ELF-1 (cell line): ENCODE data around the gene PVR.
"Not testable (repeated sequence)": the region's sequence is repeated elsewhere in the genome, so short reads cannot be mapped to it uniquely, and the experiment has no call there.

ENCODE experiments used
- DNase-seq: peaks from one replicate; pipeline ENCODE4 v3.0.0-alpha.2; 2016; ENCODE audit warnings: low read depth, low spot score

The PVR gene

GRCh38 chr19:44671400-44671799 is 27.7 kb downstream of the PVR start, which contains the start of gene CEACAM19:
CEACAM19 (plus strand) TSS chr19:44671482; CDS start chr19:44671932, 450 bp downstream.
- no peak for DNase-seq

DNA sequence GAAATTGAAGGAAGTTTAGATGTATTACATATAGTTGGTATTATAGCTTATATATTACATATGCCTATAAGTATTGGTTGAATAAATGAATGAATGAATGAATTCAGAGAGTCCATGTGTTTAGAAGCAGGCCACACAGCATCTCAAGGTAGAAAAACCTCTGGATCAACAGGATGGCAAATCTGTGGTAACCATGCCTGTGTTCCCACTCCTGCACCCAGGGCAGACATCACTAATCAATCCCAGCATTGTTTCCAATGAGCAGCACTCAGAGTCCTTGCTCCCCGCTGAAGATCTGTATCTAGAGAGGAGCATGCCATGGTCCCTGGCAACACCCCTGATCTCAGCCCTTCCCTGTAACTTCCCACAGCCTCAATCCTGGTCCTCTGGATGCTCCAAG is 28.5 kb downstream of the PVR start:
- no peak for DNase-seq

DNA sequence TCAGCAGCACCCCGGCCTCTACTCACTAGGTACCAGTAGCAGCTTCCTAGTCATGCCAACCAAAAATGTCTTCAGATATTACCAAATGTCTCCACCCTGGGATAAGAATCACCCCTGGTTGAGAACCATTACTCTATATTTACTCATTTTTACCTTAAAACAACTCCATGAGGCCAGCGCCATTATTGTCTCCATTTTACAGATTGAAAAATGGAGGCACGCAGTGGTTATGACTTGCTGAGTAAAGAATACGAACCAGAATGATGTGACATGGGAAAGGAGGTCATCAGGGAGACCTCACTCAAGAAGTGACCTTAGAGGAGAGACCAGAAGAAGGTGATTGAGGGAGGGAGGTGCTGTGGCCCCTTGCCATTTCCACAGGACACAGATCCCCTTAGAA is 29.8 kb downstream of the PVR start:
- DNase-seq: no peak

GRCh38 chr19:44675521-44675920 is 31.8 kb downstream of the PVR start:
- no peak for DNase-seq

DNA sequence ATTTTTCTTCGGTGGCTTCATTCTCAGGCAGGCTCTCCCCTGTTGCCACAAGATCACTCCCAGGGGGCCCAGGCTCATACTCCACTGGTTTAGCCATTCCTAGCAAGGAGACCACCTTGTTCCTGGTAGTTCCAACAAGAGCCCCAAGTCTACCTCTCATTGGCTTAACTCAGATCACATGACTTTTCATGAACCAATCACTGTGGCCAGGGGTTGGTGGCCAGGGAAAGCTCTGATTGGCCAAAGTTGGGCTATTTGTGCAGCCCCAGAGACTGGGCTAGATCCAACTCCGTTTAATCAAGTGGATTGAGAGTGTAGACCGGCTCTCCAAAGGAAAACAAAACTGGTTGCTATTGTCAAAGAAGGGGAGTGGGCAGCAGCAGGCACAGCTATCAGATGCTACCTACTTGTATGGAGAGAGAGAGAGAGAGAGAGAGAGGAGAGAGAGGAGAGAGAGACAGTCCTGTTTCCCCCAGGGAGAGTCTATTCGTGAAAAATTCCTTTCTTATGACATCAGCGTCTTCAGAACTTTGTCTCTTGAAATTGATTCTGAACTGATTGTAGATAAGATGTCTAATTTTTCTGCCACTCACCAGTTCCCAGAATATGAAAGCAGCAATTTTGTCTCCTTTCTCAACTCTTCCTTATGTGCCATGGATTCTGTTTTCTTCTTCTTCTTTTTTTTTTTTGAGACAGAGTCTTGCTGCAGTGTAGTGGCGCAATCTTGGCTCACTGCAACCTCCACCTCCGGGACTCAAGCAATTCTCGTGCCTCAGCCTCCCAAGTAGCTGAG is 33.5 kb downstream of the PVR start:
- peak; percentile 82 for DNase-seq

- DNase-seq: no peak
These were observed 36.8 kb downstream of the PVR start for GRCh38 chr19:44680536-44680935.

DNA sequence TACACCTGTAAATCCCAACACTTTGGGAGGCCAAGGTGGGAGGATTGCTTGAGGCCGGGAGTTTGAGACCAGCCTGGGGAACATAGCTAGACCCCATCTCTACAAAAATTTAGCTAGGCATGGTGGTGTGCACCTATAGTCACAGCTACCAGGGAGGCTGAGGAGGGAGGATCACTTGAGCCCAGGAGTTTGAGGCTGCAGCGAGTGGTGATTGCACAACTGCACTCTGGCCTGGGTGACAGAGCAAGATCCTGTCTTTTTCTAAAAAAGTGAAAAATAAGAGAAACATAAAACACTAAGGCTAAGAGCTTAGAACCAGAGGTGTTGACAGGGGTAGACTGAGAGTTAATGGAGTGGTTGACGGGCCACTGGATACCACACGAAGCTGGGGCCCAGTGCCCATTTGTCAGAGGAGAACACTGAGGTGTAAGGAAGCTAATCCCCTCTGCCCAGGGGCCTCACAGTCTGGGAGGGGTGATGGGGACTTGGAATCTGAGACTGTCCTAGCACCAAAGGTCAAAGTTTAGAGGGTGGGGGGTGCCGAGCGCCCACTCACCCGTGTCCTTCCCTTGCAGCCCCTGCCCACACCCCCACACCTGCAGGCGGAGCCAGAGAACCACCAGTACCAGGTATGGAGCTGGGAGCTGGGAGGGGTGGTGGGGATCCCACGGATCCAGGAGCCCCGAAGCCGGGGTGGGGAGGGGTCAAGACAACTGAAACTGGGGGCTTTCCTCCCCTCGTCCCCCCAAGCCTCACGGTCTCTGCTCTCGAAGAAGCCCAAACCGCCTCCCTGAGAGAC is 38.5 kb downstream of the PVR start:
- DNase-seq: no peak

DNA sequence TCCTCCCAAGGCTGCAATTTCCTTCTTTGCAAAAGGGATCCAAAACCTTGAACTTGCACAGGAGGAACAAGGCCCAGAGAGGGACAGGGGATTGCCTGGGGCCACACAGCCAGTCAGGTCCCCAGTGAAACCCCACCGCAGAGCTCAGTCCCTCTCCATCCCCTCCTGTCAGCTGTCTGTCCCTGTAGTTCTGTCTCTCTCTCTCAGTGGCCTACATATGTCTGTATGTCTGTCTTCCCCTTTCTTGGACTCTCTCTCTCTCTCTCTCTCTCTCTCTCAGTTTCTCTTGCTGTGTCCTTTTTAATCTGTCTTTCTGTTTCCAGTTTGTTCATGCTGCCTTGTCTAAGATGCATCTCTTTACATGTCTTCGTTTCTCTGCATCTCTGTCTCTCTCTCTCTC is 39.1 kb downstream of the PVR start:
- no peak for DNase-seq

DNA sequence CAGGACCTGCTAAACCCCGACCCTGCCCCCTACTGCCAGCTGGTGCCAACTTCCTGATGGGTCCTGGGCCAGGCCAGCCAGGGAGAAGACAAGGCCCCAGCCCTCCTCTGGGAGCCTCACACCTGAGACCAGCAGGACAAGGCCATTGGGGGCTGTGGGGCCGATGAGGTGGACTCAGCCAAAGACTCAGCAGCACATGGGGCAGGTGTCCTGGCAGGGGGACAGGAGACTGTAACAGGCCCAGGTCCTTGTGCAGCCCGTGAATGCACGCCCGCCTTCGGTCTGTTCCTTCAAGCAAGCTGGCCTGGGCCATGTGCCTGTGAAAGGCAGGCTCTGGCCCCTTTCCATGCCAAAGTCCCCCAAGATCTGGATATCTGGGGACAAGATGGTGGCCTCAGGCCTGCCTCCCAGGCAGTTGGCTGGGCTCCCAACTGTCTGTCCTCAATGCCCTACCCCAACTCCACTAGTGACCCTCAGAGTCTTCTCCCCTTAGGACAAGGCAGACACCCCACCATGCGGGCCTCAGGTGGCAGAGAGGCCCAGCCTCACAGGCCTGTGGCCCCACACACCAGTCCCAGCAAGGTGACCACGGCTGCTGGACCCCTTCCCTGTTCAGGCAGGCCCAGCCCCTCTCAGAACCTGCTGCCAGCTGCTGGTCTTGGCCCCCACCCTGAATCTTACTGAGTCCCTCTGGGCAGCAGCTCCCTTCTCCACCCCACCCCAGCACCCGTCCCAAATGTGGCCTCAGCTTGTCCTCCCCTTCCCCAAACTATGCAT is 39.9 kb downstream of the PVR start:
- no peak for DNase-seq

DNA sequence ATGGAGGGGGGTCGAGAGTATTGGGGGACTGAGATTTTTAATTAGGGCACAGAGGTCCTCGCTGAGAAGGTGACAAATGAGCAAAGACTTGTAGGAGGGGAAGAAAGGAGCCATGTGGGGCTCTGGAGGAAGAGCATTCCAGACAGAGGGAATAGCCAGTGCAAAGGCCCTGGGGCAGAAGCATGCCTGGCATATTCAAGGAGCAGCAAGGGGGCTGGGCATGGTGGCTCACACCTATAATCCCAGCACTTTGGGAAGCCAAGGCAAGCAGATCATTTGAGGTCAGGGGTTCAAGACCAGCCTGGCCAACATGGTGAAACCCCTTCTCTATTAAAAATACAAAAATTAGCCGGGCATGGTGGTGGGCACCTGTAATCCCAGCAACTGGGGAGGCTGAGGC is 40.7 kb downstream of the PVR start:
- DNase-seq: not testable (repeated sequence)

- peak; percentile 83 for DNase-seq
These were observed 41.5 kb downstream of the PVR start for GRCh38 chr19:44684892-44685863.

- no peak for DNase-seq
These were observed 42.2 kb downstream of the PVR start for GRCh38 chr19:44685877-44686276.

DNA sequence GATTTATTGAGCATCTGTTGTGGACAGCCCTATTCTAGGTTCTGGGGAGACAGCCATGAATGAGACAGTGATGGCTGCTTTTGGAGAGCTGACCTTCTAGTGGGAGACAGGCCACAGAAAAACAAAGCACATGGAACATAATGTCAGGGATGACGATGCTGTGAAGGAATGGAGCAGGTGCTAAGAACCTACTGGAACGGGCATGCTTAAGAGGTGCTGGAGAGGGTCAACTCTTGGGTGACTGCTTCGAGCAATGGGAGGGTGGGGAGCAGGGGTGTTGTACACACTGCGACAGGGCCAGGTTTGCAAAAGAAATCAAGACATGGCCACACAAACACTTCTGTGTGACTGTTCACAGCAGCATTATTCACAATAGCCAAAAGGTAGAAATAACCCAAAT is 43.2 kb downstream of the PVR start:
- DNase-seq: no peak

DNA sequence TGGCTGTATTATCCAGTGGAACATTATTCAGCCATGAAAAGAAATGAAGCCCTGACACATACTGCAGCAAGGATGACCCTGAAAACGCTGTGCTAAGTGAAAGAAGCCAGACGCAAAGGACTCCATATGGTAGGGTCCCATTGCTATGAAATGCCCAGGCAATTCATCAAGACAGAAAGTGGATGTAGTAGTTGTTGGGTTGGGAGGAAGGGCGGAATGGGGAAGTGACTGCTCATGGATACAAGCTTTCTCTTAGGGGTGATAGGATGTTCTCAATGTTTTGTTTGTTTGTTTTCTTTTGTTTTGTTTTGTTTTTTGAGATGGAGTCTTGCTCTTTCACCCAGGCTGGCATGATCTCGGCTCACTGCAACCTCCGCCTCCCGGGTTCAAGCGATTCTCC is 44.2 kb downstream of the PVR start:
- no peak for DNase-seq

- DNase-seq: peak; percentile 84
These were observed 45.8 kb downstream of the PVR start for GRCh38 chr19:44689290-44690130.

DNA sequence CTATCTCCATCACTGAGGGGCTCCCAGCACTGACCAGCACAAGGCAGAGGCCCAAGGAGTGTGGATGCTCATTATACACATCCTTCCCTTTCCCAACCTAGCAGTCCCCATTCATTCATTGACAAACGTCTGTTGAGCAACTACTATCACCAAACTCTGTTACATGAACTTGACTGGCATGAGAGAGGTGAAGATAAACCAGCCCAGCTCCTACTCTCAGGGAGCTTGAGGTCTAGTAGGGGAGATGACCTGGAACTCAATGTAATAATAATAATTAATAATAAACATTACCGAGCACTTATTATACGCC is 46.4 kb downstream of the PVR start:
- DNase-seq: no peak

DNA sequence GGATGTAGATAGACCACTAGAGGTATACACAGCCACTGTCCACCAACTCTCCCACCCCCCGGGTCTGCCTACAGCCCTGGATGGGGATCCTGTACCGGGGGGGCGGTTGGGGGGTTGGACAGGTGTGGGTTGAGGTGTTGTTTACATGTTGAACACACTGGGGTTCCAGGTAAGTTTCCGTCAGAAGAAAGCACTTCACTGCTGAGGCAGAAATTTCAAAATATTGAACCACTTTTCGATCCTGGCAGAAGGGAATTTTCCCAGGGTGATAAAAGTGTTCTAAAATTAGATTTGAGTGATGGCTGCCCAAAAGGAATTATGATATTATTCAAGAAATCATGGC is 48.6 kb downstream of the PVR start:
- DNase-seq: no peak

GRCh38 chr19:44694184-44694579 is 50.5 kb downstream of the PVR start:
- peak; percentile 50 for DNase-seq

- DNase-seq: peak; percentile 62
These were observed 53.4 kb downstream of the PVR start for GRCh38 chr19:44696939-44697669.

DNA sequence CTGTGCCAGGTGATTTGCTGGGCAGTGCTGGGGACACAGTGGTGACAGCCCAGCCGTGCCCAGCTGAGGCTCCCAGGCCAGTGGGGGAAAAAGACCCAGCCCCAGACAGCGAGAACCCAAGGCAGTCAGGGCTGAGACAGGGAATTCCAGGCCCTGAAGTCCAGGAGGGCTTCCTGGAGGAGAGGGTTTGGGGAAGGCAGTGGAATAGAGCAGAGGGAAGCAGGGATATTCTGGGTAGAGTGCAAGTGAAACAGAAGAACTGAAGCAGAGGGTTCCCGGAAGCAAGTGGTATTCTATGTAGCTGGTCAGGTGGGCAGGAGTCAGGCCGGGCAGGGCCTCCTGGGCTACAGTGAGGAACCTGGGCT is 53.9 kb downstream of the PVR start:
- no peak for DNase-seq
